ENCODE results near the gene MATN3.

DNA sequence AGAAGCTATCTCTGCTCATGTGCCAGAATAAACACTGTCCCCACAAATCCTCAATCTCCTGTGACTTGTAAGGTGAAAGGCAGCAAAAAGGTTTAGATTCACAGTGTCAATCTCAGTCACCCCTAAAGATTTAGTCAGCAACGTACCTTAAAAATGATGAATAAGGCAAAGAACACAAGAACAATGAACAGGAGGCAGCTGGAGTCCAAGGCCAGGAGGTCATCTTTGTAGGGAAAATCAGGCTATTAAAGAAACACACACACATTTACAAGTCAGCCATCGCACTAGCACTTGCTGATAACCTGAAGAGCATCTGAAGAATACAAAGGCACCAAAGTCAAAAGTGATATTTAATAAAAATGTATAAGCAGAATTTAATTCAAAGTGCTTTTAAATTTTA is 22.4 kb upstream of the MATN3 start:
- TF ChIP-seq CTCF (IDR thresholded peaks at IDR 0.05; ENCODE audit: poor library complexity) = no peak
- no peak for TF ChIP-seq EZH2phosphoT487 (IDR thresholded peaks at IDR 0.05; ENCODE audit: low read depth, severe bottlenecking, unreplicated experiment)
- TF ChIP-seq EZH2 (IDR thresholded peaks at IDR 0.05; ENCODE audit: borderline replicate concordance) = no peak

Measured in hepatocyte (in vitro differentiated cells).